ENCODE measurements around the gene IFNA16. TPM values are rescaled to one million over a fixed set of nuclear protein-coding genes. Genes with fewer than 3 reads are reported as not detected.
"Not testable (repeated sequence)": the region's sequence is repeated elsewhere in the genome, so short reads cannot be mapped to it uniquely, and the experiment has no call there.

IFNA16 gene
- polyA plus RNA-seq, 1 donor (not counting 4 experiments of a cell fraction or from before 2014, with no cell fraction given), result not detected

DNA sequence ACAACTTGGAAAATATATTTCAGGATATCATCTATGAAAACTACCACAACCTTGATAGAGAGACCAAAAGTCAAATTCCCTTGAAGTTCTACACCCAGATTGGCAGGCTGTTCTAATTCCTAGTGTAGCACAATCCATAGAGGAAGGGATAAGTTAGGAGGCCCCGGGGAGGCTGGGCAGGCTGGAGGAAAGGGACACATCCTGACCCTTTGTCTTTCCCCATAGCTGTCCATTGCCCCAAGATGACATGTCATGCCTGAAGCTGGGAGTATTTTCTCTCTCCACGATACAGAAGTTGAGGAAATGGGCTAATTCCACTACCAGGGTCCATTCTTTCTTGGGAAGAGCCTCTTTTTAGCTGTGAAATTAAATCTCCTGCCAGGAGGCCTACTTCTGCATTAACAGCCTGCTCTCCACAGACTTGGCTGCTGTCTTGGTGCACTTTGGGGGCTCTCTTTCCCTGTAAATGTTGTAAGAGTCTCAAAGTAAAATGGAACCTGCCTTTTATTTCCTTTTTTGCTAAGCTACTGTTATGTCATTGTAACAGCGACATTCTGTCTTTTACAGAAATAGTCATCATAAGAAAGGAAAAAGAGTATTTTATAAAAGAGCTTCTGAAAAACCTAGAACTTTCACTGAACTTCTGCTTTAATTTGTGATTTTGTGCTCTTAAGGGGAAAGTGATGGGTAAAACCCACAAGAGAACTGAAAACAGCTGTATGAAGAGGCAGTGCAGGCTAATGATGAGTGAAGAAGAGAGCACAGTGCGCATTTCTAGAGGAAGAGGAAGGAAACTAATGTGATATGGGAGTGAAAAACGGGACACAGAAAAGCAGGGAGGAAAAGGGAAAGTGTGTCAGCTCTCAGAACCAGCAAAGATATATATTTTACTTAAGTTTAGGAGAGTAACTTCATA lies 3.4 kb downstream of the IFNA16 start:
- H3K9ac ChIP-seq (ENCODE audit: control insufficient read depth, extremely low read depth, insufficient read depth, low read length); H3K79me2 ChIP-seq (ENCODE audit: control insufficient read depth, insufficient read depth, low read length); H3K4me2 ChIP-seq (ENCODE audit: control insufficient read depth, extremely low read depth, insufficient read depth, low read depth, low read length); DNase-seq (ENCODE audit: low read depth, low spot score); H3K4me1 ChIP-seq (ENCODE audit: control insufficient read depth, extremely low read depth, insufficient read depth, low read length); H3K9me3 ChIP-seq (ENCODE audit: control insufficient read depth, low read depth, low read length); H4K20me1 ChIP-seq (ENCODE audit: control insufficient read depth, extremely low read depth, insufficient read depth, low read length); H2AFZ ChIP-seq (ENCODE audit: control insufficient read depth, low read length); dilution Hi-C loops (cut with MboI; ENCODE audit: extremely low pct_ligation_motif_present, low sequenced_read_pairs); H3K27ac ChIP-seq (ENCODE audit: control insufficient read depth, insufficient read depth, low read length); H3K36me3 ChIP-seq (ENCODE audit: control insufficient read depth in 2 of 2, extremely low read depth in 1 of 2, insufficient read depth in 2 of 2, low read length in 2 of 2); H3K4me3 ChIP-seq (ENCODE audit: control insufficient read depth in 2 of 3, extremely low read depth in 1 of 3, insufficient read depth in 2 of 3, low read depth in 1 of 3, low read length in 3 of 3); H3K9me1 ChIP-seq (ENCODE audit: control insufficient read depth, extremely low read depth, insufficient read depth, low read length); H3K27me3 ChIP-seq (ENCODE audit: control insufficient read depth, extremely low read depth, insufficient read depth, low read length): not testable (repeated sequence)
- TF ChIP-seq, protein P1, sequence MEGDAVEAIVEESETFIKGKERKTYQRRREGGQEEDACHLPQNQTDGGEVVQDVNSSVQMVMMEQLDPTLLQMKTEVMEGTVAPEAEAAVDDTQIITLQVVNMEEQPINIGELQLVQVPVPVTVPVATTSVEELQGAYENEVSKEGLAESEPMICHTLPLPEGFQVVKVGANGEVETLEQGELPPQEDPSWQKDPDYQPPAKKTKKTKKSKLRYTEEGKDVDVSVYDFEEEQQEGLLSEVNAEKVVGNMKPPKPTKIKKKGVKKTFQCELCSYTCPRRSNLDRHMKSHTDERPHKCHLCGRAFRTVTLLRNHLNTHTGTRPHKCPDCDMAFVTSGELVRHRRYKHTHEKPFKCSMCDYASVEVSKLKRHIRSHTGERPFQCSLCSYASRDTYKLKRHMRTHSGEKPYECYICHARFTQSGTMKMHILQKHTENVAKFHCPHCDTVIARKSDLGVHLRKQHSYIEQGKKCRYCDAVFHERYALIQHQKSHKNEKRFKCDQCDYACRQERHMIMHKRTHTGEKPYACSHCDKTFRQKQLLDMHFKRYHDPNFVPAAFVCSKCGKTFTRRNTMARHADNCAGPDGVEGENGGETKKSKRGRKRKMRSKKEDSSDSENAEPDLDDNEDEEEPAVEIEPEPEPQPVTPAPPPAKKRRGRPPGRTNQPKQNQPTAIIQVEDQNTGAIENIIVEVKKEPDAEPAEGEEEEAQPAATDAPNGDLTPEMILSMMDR (optimal IDR thresholded peaks at IDR 0.05 in 1 of 3, IDR thresholded peaks at IDR 0.05 in 1 of 3, conservative IDR thresholded peaks at IDR 0.05 in 1 of 3; ENCODE audit: extremely low read depth in 1 of 3, insufficient read depth in 2 of 3, low read length in 3 of 3), result peak; percentile 23 to 58 (median 43)
- FAIRE-seq, result peak; percentile 57

DNA sequence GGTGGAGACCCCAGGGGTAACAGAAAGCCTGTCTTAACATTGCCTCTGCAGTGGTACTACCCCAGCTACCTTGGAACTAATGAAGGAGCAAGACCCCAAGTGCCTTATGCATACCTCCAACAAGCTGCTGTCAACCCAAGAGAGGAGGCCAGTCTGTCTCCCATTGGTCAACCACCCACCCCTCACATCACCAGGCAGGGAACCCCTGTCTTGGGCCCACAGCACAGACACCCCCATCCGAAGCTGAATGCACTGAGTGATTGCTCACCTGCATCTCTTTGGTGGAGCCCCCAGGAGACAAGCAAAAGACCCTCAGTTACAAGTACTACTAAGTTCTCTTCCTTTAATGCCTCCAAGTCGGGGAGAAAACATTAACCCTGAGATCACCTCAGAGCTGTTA lies 5.0 kb downstream of the IFNA16 start:
- H3K4me2 ChIP-seq (ENCODE audit: control insufficient read depth, extremely low read depth, insufficient read depth, low read depth, low read length); DNase-seq (ENCODE audit: low read depth, low spot score); H3K79me2 ChIP-seq (ENCODE audit: control insufficient read depth, insufficient read depth, low read length); H4K20me1 ChIP-seq (ENCODE audit: control insufficient read depth, extremely low read depth, insufficient read depth, low read length); H3K9me3 ChIP-seq (ENCODE audit: control insufficient read depth, low read depth, low read length); H3K27me3 ChIP-seq (ENCODE audit: control insufficient read depth, extremely low read depth, insufficient read depth, low read length); H3K9ac ChIP-seq (ENCODE audit: control insufficient read depth, extremely low read depth, insufficient read depth, low read length); FAIRE-seq; dilution Hi-C loops (cut with MboI; ENCODE audit: extremely low pct_ligation_motif_present, low sequenced_read_pairs); H3K4me1 ChIP-seq (ENCODE audit: control insufficient read depth, extremely low read depth, insufficient read depth, low read length); H3K4me3 ChIP-seq (ENCODE audit: control insufficient read depth in 2 of 3, extremely low read depth in 1 of 3, insufficient read depth in 2 of 3, low read depth in 1 of 3, low read length in 3 of 3); H3K27ac ChIP-seq (ENCODE audit: control insufficient read depth, insufficient read depth, low read length); H2AFZ ChIP-seq (ENCODE audit: control insufficient read depth, low read length); H3K36me3 ChIP-seq (ENCODE audit: control insufficient read depth in 2 of 2, extremely low read depth in 1 of 2, insufficient read depth in 2 of 2, low read length in 2 of 2); H3K9me1 ChIP-seq (ENCODE audit: control insufficient read depth, extremely low read depth, insufficient read depth, low read length): not testable (repeated sequence)

DNA sequence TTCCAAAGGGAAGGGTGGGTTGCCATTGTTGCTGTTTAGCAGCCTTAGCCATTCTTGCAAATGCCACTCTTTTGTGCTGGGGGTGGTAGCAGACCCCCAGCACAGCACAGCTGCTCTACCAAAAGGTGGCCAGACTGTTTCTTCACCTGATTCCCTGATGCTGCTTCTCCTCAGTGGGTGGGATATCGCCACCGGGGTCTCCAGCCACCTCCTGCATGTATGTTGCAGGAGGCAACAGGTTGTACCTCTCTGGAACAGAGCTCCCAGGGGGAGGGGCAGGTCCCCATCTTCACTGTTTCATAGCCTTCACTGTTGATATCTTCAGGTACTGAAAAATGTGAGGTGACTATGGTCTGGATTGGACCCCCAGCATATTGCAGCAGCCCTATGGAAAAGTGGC lies 6.3 kb downstream of the IFNA16 start:
- H3K9me3 ChIP-seq (ENCODE audit: control insufficient read depth, low read depth, low read length); H2AFZ ChIP-seq (ENCODE audit: control insufficient read depth, low read length); H3K4me3 ChIP-seq (ENCODE audit: control insufficient read depth in 2 of 3, extremely low read depth in 1 of 3, insufficient read depth in 2 of 3, low read depth in 1 of 3, low read length in 3 of 3); DNase-seq (ENCODE audit: low read depth, low spot score); dilution Hi-C loops (cut with MboI; ENCODE audit: extremely low pct_ligation_motif_present, low sequenced_read_pairs); H4K20me1 ChIP-seq (ENCODE audit: control insufficient read depth, extremely low read depth, insufficient read depth, low read length); H3K9me1 ChIP-seq (ENCODE audit: control insufficient read depth, extremely low read depth, insufficient read depth, low read length); FAIRE-seq; H3K4me2 ChIP-seq (ENCODE audit: control insufficient read depth, extremely low read depth, insufficient read depth, low read depth, low read length); H3K27me3 ChIP-seq (ENCODE audit: control insufficient read depth, extremely low read depth, insufficient read depth, low read length); H3K4me1 ChIP-seq (ENCODE audit: control insufficient read depth, extremely low read depth, insufficient read depth, low read length); H3K36me3 ChIP-seq (ENCODE audit: control insufficient read depth in 2 of 2, extremely low read depth in 1 of 2, insufficient read depth in 2 of 2, low read length in 2 of 2); H3K9ac ChIP-seq (ENCODE audit: control insufficient read depth, extremely low read depth, insufficient read depth, low read length); H3K27ac ChIP-seq (ENCODE audit: control insufficient read depth, insufficient read depth, low read length); H3K79me2 ChIP-seq (ENCODE audit: control insufficient read depth, insufficient read depth, low read length): not testable (repeated sequence)
